Activated naive CD8-positive, alpha-beta T cell treated with anti-CD3 and anti-CD28 coated beads, Interleukin-2, amount 50 U/mL, for 16 hours (primary cell): ENCODE measurements around the gene RNF40.

Source experiments
- DNase-seq: peaks from one replicate; pipeline ENCODE4 v3.0.0-alpha.2; 2020; ENCODE audit warnings: low read depth, low spot score

RNF40 gene

GRCh38 chr16:30762991-30763725 is 1.0 kb downstream of the RNF40 start:
- no peak for DNase-seq

GRCh38 chr16:30764086-30764485 is 2.0 kb downstream of the RNF40 start:
- no peak for DNase-seq

GRCh38 chr16:30764816-30765465 is 2.8 kb downstream of the RNF40 start:
- DNase-seq: no peak

GRCh38 chr16:30766206-30766932 is 4.2 kb downstream of the RNF40 start:
- no peak for DNase-seq

- DNase-seq: no peak
These were observed 4.8 kb downstream of the RNF40 start for GRCh38 chr16:30766933-30767284.

- DNase-seq: no peak
These were observed 5.8 kb downstream of the RNF40 start for GRCh38 chr16:30767767-30768465.

- DNase-seq: no peak
These were observed 6.6 kb downstream of the RNF40 start for GRCh38 chr16:30768583-30769181.

- no peak for DNase-seq
These were observed 7.4 kb downstream of the RNF40 start for GRCh38 chr16:30769379-30770089.

GRCh38 chr16:30771726-30772125 is 9.6 kb downstream of the RNF40 start:
- DNase-seq: no peak

GRCh38 chr16:30773826-30774225 is 11.7 kb downstream of the RNF40 start:
- no peak for DNase-seq

- DNase-seq: no peak
These were observed 12.4 kb downstream of the RNF40 start for GRCh38 chr16:30774367-30775130.

GRCh38 chr16:30775131-30775391 is 12.9 kb downstream of the RNF40 start:
- DNase-seq: no peak

- peak; percentile 50 for DNase-seq
These were observed 13.5 kb downstream of the RNF40 start for GRCh38 chr16:30775392-30776188.

GRCh38 chr16:30777591-30778297 is 15.6 kb downstream of the RNF40 start:
- DNase-seq: no peak

- no peak for DNase-seq
These were observed 16.6 kb downstream of the RNF40 start for GRCh38 chr16:30778549-30779244.

- DNase-seq: no peak
These were observed 17.5 kb downstream of the RNF40 start for GRCh38 chr16:30779596-30779995.

GRCh38 chr16:30780021-30780420 is 17.9 kb downstream of the RNF40 start:
- no peak for DNase-seq

- DNase-seq: no peak
These were observed 18.4 kb downstream of the RNF40 start for GRCh38 chr16:30780549-30780948.
